IMR-90 (cell line): Measurements from ENCODE around the gene PRSS53. TPM values are rescaled to one million over a fixed set of nuclear protein-coding genes. Genes with fewer than 3 reads are reported as not detected.

Source experiments
- CHD1 ChIP-seq: IDR thresholded peaks from 2 replicates; pipeline ENCODE4 v1.6.1; 2012; ENCODE audit warnings: low read depth, low read length, improper control_type of control experiment
- ELK1 ChIP-seq: fragments of 150-350 bp; IDR thresholded peaks from 2 replicates; pipeline ENCODE4 v1.6.1; 2016; ENCODE audit warnings: low read depth, mild to moderate bottlenecking, low read length, moderate library complexity, borderline replicate concordance
- MAFK ChIP-seq: IDR thresholded peaks from 2 replicates; pipeline ENCODE4 v1.6.1; 2012; ENCODE audit warnings: low read depth, low read length, improper control_type of control experiment
- POLR2A ChIP-seq: IDR thresholded peaks from 2 replicates; pipeline ENCODE4 v1.6.1; 2012; ENCODE audit warnings: mild to moderate bottlenecking, low read depth, low read length
- RCOR1 ChIP-seq: IDR thresholded peaks from 2 replicates; pipeline ENCODE4 v1.6.1; 2012; ENCODE audit warnings: mild to moderate bottlenecking, low read length, improper control_type of control experiment; ENCODE audit not compliant: insufficient replicate concordance
- polyA plus RNA-seq, 3 experiments: library from polyadenylated mRNA; depleted of rRNA; stranded (reverse); fragments of >200 nt; gene quantifications; 2 replicates each; pipeline ENCODE4 v1.2.3, GENCODE V29; 2012; ENCODE audit warnings: low replicate concordance in 1 of 3
- total RNA-seq: library from RNA; depleted of rRNA; stranded (reverse); fragments of >200 nt; gene quantifications from 2 replicates; pipeline ENCODE4 v1.2.3, GENCODE V29; 2012

The PRSS53 gene
- total and polyA plus RNA-seq, 2 of the 4 experiments (the other 2 are of a cell fraction) = 0.72 to 5.9 TPM

- no peak for TF ChIP-seq ELK1
- no peak for TF ChIP-seq POLR2A
- TF ChIP-seq MAFK = no peak
- no peak for TF ChIP-seq CHD1
- no peak for TF ChIP-seq RCOR1
Observed at GRCh38 chr16:31080756-31081419, 7.9 kb downstream of the PRSS53 start (continued).
